PC-9 (cell line): Measurements from ENCODE around the gene RPAP3.

Source experiments
- CTCF ChIP-seq: fragments of 200-600 bp; sonication (generic); conservative IDR thresholded peaks from 2 replicates; pipeline ENCODE4 v1.6.1; 2017; ENCODE audit warnings: mixed run types, antibody characterized with exemption, mild to moderate bottlenecking, moderate library complexity
- EZH2 ChIP-seq: fragments of 200-600 bp; sonication (generic); IDR thresholded peaks from 2 replicates; pipeline ENCODE4 v1.8.0; 2017; ENCODE audit warnings: antibody characterized with exemption, low read depth

GRCh38 chr12:47650469-47650868 lies 55.4 kb downstream of the RPAP3 start:
- no peak for TF ChIP-seq CTCF
- no peak for TF ChIP-seq EZH2
